ENCODE results near the gene MKRN2OS.

The MKRN2OS gene

DNA sequence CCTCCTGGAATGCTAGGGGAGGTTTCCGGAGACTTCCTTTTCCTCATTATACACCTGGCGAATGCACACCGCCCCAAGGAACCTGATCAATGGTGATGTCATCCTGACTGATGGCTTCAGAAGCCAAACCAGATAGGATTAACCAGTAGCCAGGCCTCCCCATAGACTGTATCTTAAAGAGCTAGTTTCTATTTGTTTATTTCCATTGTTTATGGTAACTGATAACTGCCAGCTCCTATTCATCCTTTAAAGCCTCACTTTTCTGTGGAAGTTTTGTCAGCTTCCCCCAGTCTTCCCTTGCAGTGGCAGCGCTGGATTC, at the start of gene MKRN2OS:
TSS of gene MKRN2OS (minus strand) at position 27 of the 319 bp plus-strand sequence. CDS start 35 bp downstream, outside the sequence.
- no peak for DNase-seq

DNA sequence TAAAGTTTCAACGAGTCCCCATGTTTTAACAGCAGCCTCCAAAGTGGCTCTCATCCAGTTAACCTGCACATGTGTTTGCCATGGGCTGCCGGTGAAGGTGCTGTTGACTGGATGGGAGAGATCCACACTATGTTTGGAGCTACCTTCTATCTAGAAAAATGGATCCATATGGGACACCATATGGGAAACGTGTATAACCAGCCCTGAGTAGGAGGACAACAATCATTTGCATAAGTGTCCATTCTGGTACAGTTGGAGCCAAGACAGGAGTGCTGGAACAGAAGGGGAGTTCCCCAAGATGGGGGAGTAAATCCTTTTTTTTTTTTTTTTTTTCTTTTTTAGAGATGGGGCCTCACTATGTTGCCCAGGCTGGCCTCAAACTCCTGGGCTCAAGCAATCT, 48.2 kb upstream of the MKRN2OS start:
- no peak for DNase-seq

DNA sequence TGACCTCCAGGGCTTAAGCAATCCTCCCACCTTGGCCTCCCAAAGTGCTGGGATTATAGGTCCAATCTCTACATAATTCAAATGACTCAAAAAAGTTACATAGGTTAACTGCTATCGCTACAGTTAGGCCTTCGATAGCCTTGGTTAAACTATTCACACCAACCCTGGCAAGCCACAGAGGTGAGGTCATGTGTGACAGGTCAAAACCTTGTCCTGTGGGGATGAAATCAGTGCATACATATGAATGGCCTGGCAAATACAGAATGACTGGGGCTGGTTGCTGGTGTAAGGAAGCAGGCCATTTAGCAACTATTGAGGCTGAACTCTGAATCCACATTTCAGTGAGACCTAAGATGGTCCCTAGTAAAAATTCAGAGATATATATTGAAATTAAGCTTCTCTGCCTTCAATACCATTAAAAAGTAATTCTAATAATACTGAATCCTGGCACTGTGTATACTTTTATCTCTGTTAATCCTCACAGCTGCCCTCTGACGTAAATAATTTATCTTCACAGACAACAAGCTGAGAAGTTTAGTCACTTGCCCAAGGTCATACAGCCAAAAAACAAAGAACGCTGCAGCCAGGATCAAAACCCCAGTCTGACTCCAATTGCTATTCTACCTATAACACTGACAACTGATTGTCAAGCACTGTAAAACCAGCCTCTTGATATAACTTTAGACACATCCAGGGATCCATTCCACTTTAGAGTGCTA, 46.9 kb upstream of the MKRN2OS start:
- DNase-seq = no peak

DNA sequence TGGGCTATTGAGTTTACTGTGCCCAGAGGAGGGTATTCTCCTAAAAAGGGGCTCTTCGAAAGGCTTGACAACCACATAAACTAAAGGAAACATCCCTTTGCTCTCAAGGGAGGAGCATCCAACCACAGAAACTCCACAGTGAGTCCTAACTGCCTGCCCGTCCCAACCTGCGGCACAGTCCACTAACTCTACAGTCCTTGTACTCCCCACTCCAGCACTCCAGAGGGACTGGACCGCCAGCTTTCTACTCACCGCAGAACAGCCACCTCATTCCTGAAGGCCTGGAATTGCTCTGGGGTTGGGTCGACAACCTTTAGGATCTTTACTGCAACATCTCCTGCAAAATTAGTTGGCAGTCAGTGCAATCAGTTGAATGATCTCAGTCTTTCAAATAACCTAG, 46.2 kb upstream of the MKRN2OS start:
- no peak for DNase-seq

DNA sequence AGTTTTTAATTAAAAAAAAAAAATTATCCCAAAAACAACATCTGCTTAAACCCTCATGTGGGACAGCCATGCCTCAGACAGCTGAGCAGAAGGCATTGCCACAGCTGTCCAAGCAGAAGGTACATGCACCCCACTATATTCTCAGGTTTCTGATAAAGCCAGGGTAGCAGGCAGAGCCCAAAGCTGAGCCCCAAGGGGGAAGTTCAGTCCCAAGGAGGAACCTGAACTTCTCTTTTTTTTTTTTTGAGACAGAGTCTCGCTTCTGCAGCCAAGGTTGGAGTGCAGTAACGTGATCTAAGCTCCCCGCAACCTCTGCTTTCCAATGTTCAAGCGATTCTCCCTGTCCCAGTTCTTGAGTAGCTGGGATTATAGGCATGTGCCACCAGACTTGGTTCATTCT, 44.8 kb upstream of the MKRN2OS start:
- no peak for DNase-seq

DNA sequence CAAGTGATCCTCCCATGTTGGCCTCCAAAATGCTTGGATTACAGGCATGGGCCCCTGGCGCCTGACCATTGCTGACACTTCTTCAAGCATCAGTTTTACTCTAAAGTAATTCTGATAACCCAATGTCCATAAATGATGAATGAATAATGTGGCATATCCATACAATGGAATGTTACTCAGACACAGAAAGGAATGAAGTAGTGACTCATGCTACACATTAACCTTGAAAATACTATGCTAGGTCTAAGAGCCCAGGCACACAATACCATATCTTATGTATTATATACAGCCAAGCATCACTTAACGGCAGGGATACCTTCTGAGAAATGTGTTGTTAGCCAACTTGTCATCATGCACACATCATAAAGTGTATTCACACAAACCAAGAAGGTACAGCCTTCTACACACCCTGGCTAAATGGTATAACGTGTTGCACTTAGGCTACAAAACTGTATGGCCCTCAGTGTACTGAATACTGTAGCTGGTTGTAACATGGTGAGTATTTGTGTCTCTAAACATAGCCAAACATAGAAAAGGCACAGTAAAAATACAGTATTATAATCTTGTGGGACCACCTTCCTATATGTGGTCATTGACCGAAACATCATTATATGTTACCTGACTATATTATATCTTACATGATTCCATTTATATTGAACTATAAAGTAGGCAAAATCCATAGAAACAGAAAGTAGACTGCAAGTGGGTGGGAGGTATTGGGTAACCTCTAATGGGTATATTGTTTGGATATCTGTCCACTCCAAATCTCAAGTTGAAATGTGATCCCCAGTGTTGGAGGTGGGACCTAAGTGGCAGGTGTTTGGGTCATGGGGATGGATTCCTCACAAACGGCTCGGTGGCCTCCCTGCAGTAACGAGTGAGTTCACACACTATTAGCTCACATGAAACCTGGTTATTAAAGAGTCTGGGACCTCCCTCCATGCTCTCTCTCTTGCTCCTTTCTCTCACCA, 43.0 kb upstream of the MKRN2OS start:
- no peak for DNase-seq

GRCh38 chr3:12586403-12586802, 41.1 kb upstream of the MKRN2OS start:
- DNase-seq = no peak

DNA sequence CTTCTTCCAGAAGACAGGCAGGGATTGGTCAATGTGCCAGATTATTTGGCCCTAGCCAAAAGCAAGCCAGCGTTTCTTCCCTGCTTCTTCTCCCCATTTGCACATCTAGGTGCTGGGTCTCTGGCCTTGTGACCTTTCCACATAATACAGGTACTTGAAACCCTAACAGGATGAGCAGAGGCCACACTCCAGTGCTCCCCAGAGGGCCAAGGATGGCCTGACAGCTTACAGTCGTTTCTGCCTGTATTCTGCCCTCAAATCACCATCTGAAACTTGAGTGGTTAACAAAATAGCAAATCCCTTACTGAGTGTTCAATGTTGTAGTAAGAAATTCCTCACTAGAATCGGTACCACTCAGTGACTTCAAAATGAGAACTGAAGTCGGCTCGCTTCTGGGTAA, 40.7 kb upstream of the MKRN2OS start:
- DNase-seq = no peak

GRCh38 chr3:12585181-12585580, 39.9 kb upstream of the MKRN2OS start:
- no peak for DNase-seq

DNA sequence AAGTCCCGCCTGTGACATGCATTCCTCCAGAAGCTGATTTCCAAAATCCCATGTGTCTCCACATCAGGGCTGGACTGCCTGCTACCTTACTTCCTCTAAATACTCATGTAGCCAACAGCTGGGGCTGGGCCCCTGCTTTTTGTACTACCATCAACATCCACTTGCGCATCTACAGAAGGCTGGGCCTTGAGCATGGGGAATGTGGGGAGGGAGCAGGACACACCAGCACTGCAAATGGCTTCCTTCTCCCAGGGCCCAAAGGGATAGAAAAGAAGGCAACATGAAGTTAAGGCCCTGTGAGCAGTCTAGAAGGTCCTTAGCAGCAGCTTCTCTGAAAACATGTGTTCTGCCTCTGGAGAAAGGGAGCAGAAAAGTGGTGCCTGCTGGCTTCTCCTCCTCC, 38.8 kb upstream of the MKRN2OS start:
- no peak for DNase-seq

GRCh38 chr3:12583280-12583679, 38.0 kb upstream of the MKRN2OS start:
- DNase-seq = no peak

GRCh38 chr3:12582730-12583129, 37.4 kb upstream of the MKRN2OS start:
- no peak for DNase-seq

- no peak for DNase-seq
These were observed 34.6 kb upstream of the MKRN2OS start for GRCh38 chr3:12579905-12580304.

DNA sequence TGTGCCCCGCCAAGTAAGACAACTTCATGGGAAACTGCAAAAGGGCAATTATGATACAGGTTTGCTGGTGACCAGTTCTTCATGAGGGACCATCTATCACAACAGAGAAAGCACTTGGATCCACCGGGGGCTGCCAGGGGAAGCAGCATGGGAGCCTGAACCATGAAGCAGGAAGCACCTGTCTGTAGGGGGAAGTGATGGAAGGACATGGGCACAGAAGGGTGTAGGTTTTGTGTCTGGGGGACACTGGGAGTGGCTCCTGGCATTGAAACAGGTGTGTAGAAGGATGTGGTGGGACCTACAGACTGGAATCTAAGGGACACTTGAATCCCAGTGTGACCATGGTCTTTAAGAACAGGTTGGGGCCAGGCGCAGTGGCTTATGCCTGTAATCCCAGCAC, 34.2 kb upstream of the MKRN2OS start:
- no peak for DNase-seq

DNA sequence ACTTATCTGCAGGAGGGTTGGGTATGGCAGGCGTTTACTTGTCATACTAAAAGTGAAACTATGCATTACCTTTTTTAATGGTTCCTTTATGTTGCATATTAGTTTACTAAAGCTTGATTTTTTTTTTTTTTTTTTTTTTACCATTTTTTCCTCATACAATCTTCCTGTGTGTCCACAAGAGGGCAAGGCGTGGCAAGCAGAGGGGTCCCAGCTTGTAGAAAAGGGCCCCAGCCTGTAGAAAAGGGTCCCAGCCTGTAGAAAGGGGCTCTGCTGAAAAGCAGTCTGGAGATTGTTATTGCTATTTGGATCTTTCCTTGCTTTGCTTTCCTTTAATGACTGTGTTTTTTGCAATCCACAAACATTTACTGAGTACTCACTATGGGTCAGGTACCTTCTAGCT, 33.4 kb upstream of the MKRN2OS start:
- DNase-seq = no peak

DNA sequence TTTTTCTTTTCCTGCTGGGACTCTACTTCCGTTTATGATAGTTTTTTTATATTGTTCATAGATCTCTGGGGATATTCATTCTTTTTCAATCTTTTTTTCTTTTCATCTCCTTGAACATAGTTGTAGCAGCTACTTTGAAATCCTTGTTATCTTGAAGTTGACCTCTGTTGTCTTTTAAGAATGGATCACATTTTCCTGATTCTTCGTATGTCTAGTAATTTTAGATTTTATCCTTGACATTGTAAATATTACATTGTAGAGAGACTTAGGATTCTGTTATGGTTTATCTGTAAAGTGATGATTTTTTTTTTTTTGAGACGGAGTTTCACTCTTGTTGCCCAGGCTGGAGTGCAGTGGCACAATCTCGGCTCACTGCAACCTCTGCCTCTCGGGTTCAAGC, 32.1 kb upstream of the MKRN2OS start:
- no peak for DNase-seq

- DNase-seq = no peak
These were observed 29.4 kb upstream of the MKRN2OS start for GRCh38 chr3:12574661-12575060.

- DNase-seq = no peak
These were observed 28.8 kb upstream of the MKRN2OS start for GRCh38 chr3:12574131-12574530.

DNA sequence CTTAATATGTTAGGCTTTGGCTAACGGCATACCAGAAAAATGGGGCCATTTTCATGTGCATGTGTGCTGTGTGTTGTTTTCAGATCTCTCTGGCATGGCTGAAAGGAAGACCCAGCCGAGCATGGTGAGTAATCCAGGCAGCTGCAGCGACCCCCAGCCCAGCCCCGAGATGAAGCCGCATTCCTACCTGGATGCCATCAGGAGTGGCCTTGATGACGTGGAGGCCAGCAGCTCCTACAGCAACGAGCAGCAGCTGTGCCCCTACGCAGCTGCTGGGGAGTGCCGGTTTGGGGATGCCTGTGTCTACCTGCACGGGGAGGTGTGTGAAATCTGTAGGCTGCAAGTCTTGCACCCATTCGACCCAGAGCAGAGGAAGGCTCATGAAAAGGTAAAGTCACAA, 26.7 kb upstream of the MKRN2OS start:
- no peak for DNase-seq

DNA sequence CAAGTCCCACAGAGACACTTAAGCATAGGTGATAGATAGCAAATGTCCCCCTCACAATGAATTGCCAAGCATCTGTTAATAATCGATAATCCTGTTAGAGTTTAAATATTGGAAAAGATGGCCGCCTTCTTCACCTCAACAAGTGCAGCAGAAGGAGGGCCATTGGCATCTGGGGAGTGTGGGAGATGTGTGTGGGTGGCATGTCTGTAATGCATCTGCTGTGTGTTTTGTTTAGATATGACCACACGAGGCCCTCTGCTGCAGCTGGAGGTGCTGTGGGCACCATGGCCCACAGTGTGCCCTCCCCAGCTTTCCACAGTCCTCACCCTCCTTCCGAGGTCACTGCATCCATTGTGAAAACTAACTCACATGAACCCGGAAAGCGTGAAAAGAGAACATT, 24.5 kb upstream of the MKRN2OS start:
- DNase-seq = no peak

DNA sequence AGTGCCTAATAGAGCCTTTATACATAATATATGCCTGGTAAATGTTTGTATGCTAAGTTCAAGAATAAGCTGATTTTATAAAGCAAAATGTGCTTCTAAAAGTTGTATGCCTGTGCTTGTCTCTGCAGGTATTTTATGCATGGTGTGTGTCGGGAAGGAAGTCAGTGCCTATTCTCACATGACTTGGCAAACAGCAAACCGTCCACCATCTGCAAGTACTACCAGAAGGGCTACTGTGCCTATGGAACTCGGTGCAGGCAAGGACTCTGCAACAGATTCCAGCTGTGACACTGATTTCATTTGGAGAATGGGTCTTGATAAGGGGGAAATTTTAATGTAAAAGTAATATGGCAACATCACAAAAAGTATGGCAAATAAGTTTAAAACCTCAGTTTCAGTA, 23.4 kb upstream of the MKRN2OS start:
- no peak for DNase-seq

DNA sequence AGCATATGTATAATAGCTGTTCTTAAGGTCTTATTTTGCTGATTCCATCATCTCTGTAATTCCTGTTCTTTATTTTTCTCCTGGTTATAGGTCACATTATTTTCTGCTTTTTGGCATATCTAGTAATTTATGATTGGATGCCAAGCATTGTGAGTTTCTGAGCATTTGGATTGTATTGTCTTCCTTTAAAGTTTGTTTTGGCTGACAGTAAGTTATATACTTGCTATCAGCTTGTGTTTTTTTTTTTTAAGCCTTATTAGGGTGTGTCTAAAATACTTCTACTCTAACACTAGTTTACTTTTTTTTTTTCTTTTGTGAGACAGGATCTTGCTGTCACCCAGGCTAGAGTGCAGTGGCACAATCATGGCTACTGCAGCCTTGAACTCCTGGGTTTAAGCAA, 21.7 kb upstream of the MKRN2OS start:
- DNase-seq = no peak

- DNase-seq = no peak
These were observed 17.2 kb upstream of the MKRN2OS start for GRCh38 chr3:12562451-12562850.

DNA sequence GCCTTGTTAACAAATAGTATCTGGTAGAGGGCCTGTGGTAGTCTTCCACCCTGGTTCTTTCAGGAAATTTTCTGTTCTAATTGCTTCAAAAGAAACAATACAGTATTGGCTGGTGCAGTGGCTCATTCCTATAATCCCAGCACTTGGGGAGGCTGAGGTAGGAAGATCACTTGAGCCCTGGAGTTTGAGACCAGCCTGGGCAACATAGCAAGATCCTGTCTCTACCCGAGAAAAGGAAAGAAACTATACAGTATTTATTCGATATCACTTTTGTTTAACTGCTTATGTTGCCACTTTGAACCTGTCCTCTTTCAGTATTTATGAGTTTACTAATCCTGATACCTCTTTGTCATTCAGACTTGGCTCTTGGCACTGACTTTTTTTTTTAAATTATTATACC, 16.1 kb upstream of the MKRN2OS start:
- DNase-seq = no peak

All from activated T-cell treated with anti-CD3 and anti-CD28 coated beads for 4 hours (primary cell).